Osteoblast (primary cell): Measurements from ENCODE around the gene SCN3B. TPM values are rescaled to one million over a fixed set of nuclear protein-coding genes. Genes with fewer than 3 reads are reported as not detected.
A peak's percentile ranks its signal among the peaks of the same experiment; 100 is the strongest.

ENCODE experiments used
- DNase-seq: peaks from one replicate; pipeline ENCODE4 v3.0.0; 2011; ENCODE audit warnings: low spot score, mixed read lengths; ENCODE audit not compliant: insufficient read length; ENCODE audit errors: missing footprints
- H2AFZ ChIP-seq: 2 replicates; pipeline ENCODE4 v1.6.0; 2011; ENCODE audit warnings: mild to moderate bottlenecking, low read length
- H3K27ac ChIP-seq: 2 replicates; pipeline ENCODE4 v1.5.1; 2011; ENCODE audit warnings: mild to moderate bottlenecking, low read depth, low read length, moderate library complexity
- H3K27me3 ChIP-seq: 2 replicates; pipeline ENCODE4 v1.6.0; 2012; ENCODE audit warnings: mild to moderate bottlenecking, control low read depth, inconsistent platforms, low read length, moderate library complexity; ENCODE audit not compliant: insufficient read depth
- H3K36me3 ChIP-seq: 2 replicates; pipeline ENCODE4 v1.5.1; 2011; ENCODE audit warnings: mild to moderate bottlenecking, low read length, control low read depth, moderate library complexity; ENCODE audit not compliant: insufficient read depth
- H3K4me1 ChIP-seq: 2 replicates; pipeline ENCODE4 v1.5.1; 2011; ENCODE audit warnings: mild to moderate bottlenecking, low read length, control low read depth, moderate library complexity; ENCODE audit not compliant: insufficient read depth
- H3K4me2 ChIP-seq: 2 replicates; pipeline ENCODE4 v1.6.0; 2011; ENCODE audit warnings: mild to moderate bottlenecking, low read length; ENCODE audit not compliant: insufficient read depth
- H3K4me3 ChIP-seq: fragments of 200-600 bp; sonication (generic); 3 replicates; pipeline ENCODE4 v1.5.1; 2012; ENCODE audit warnings: mild to moderate bottlenecking, low read length, inconsistent platforms; ENCODE audit not compliant: insufficient read depth
- H3K79me2 ChIP-seq: 2 replicates; pipeline ENCODE4 v1.6.0; 2012; ENCODE audit warnings: mild to moderate bottlenecking, low read length, control low read depth, inconsistent platforms; ENCODE audit not compliant: insufficient read depth
- H3K9me3 ChIP-seq: 2 replicates; pipeline ENCODE4 v1.5.1; 2011; ENCODE audit warnings: low read depth, low read length, control low read depth
- H4K20me1 ChIP-seq: 2 replicates; pipeline ENCODE4 v1.6.0; 2012; ENCODE audit warnings: mild to moderate bottlenecking, low read length, control low read depth; ENCODE audit not compliant: insufficient read depth
- CTCF ChIP-seq: IDR thresholded peaks from 2 replicates; pipeline ENCODE4 v1.5.1; 2011; ENCODE audit warnings: mild to moderate bottlenecking, low read depth, low read length, moderate library complexity; ENCODE audit errors: extremely low read depth
- total RNA-seq: library from RNA; depleted of rRNA; stranded (reverse); fragments of >200 nt; gene quantifications from 2 replicates; pipeline ENCODE4 v1.2.3, GENCODE V29; 2012

Gene SCN3B
- total RNA-seq, 1 donor = under 0.01 TPM

DNA sequence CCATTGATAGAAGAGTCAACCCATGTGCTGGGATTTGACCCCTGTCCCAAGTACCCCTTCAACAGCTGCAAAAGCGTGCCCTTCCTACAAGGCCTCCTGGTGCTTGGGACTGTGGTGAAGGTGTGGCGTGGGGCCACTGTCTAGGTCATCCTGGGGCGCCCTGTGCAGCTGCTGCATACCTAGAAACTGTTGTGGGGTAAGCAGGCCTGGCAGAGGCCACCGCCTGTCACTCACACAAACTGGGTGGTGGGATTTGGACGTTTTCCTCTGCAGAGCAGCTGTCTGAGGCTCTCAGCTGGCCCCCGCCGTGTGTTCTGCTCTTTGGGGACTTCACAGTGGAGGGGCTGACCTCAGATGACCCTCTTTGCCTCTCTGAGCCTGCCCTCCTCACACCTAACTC lies 69.7 kb downstream of the SCN3B start:
- no peak for TF ChIP-seq CTCF
- peaks cover 2% of the 10 kb centered on the region for H3K4me1 ChIP-seq

DNA sequence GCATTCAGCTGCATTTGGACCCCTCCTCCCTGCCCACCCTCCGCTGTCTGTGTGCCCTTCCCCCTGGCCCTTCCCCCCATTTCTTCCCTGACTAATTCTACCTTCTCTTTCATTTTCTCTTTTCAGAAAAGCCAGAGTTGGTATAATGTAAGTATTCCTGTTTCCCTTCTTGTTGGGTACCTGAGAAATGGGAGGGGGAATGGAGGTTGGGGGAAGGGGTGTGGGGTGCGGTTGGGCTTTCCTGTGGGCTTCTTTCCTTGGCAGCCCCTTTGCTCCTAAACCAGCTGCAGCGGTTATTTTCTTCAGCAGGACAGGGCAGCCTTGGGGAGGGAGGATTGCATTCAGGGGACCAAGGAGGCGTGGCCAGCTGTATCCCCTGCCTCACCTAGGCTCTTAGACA lies 70.2 kb downstream of the SCN3B start:
- H3K9me3 ChIP-seq = no peaks in the 10 kb centered on the region
- H3K27me3 ChIP-seq = no peaks in the 10 kb centered on the region
- H2AFZ ChIP-seq = no peak overlapping the region
- no peak overlapping the region for H3K27ac ChIP-seq
- H3K79me2 ChIP-seq = no peaks in the 10 kb centered on the region
- no peak for TF ChIP-seq CTCF
- peaks cover 6% of the 10 kb centered on the region for H3K36me3 ChIP-seq
- H3K4me3 ChIP-seq = no peak overlapping the region
- peak; percentile 91 for DNase-seq
- H3K4me1 ChIP-seq = no peaks in the 10 kb centered on the region
- H3K4me2 ChIP-seq = no peak overlapping the region
- peaks cover 39% of the 10 kb centered on the region for H4K20me1 ChIP-seq

More for the DNA sequence above, 69.7 kb downstream of the SCN3B start:
- H3K27ac ChIP-seq = no peak overlapping the region
- peaks cover 6% of the 10 kb centered on the region for H3K36me3 ChIP-seq
- no peak for DNase-seq
- H2AFZ ChIP-seq = no peak overlapping the region
- H3K79me2 ChIP-seq = no peaks in the 10 kb centered on the region
- H3K9me3 ChIP-seq = no peaks in the 10 kb centered on the region
- H4K20me1 ChIP-seq = peaks cover 37% of the 10 kb centered on the region
- no peak overlapping the region for H3K4me3 ChIP-seq
- no peaks in the 10 kb centered on the region for H3K27me3 ChIP-seq
- no peak overlapping the region for H3K4me2 ChIP-seq

- DNase-seq = peak; percentile 17
- Histone ChIP-seq H4K20me1 (peaks cover 36% of the 10 kb centered on the region), H3K4me1 (no peaks in the 10 kb centered on the region), H3K27ac (no peak overlapping the region), H3K9me3 (no peaks in the 10 kb centered on the region), H3K27me3 (no peaks in the 10 kb centered on the region), H3K4me2 (no peak overlapping the region), H3K4me3 (no peak overlapping the region), H3K36me3 (peaks cover 3% of the 10 kb centered on the region), H2AFZ (no peak overlapping the region), H3K79me2 (no peaks in the 10 kb centered on the region)
- no peak for TF ChIP-seq CTCF
Measured at GRCh38 chr11:123582992-123583504, 71.4 kb downstream of the SCN3B start.

- no peak for TF ChIP-seq CTCF
- H3K79me2 ChIP-seq = peaks cover 2% of the 10 kb centered on the region
- H3K36me3 ChIP-seq = peaks cover 3% of the 10 kb centered on the region
- H3K4me1 ChIP-seq = peaks cover under 1% of the 10 kb centered on the region
- no peak overlapping the region for H3K27ac ChIP-seq
- H3K4me3 ChIP-seq = no peak overlapping the region
- no peaks in the 10 kb centered on the region for H3K27me3 ChIP-seq
- peaks cover 45% of the 10 kb centered on the region for H4K20me1 ChIP-seq
- H2AFZ ChIP-seq = no peak overlapping the region
- H3K4me2 ChIP-seq = no peak overlapping the region
- DNase-seq = peak; percentile 42
- H3K9me3 ChIP-seq = no peaks in the 10 kb centered on the region
Measured at GRCh38 chr11:123581651-123582399, 72.6 kb downstream of the SCN3B start.
